Sigmoid colon (tissue), 4 donors: ENCODE results near the gene UBE2D3.

ENCODE experiments used
- CTCF ChIP-seq, 4 experiments: fragments of 450-650 bp in 3 of 4; fragments of 200-600 bp in 1 of 4; IDR thresholded peaks; one replicate each; pipeline ENCODE4 v1.5.1; 2016 to 2019; ENCODE audit warnings: antibody characterized with exemption in 4 of 4, mild to moderate bottlenecking in 3 of 4, moderate library complexity in 2 of 4
- EP300 ChIP-seq, 4 donors: sonication (generic); formaldehyde crosslinking; IDR thresholded peaks; one replicate each; pipeline ENCODE4 v1.6.1; 2017; ENCODE audit warnings: antibody characterized with exemption in 4 of 4
- POLR2A ChIP-seq, 2 donors: fragments of 450-650 bp; IDR thresholded peaks; one replicate each; pipeline ENCODE4 v1.6.1; 2016; ENCODE audit warnings: antibody characterized with exemption in 2 of 2, mild to moderate bottlenecking in 2 of 2, moderate library complexity in 2 of 2
- POLR2AphosphoS5 ChIP-seq, 4 donors: sonication (generic); formaldehyde crosslinking; IDR thresholded peaks; one replicate each; pipeline ENCODE4 v1.6.1; 2017; ENCODE audit warnings: antibody characterized with exemption in 4 of 4

GRCh38 chr4:102781570-102781969, 45.8 kb downstream of the UBE2D3 start:
- TF ChIP-seq CTCF (IDR thresholded peaks at IDR 0.05) (no peak), POLR2A (IDR thresholded peaks at IDR 0.05) (no peak), EP300 (IDR thresholded peaks at IDR 0.05) (no peak), POLR2AphosphoS5 (IDR thresholded peaks at IDR 0.05) (no peak)
